ENCODE measurements around the gene KIF1C. TPM values are rescaled to one million over a fixed set of nuclear protein-coding genes. Genes with fewer than 3 reads are reported as not detected.

The KIF1C gene
- polyA plus RNA-seq, result 10 to 100 TPM; 64.7 to 71.6 TPM

DNA sequence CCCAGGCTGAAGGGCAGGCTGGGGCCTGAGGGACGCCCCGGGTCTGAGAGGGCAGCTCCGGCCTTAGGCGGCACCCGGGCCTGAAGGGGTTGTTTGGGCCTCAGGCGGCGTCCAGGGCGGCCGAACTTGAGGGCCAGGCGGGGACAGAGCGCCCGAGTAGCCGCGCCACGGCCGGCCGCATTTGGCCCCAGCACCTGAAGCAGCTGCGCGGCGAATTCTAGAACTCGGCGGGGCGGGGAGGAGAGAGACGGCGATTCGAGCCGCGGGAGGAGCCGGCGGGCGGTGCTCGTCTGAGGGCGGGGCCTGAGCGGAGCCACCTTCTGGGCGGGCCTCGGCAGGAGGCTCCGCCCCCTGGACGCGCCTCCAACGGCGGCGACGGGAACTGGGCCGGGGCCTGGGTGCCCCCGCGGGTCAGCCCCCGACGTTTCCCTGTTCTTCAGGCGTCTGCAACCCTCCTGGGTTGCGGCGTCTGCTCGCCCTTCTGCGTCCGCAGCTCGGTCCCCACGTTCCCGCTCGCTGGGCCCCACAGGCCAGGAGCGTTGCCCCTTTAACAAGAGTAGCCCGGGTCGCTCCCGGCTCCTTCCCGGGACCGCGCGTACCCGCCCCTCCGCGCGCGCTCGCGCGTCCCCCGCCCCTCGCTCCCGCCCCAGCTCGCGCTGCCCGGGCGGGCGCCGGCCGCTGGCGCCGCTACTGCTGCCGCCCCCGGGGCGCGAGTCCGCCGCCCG is at the start of gene KIF1C, which contains the start of gene INCA1:
Gene KIF1C, plus strand, starts transcription at position 649 of the 725 bp plus-strand sequence. CDS start 2,297 bp downstream, outside the sequence.
Gene INCA1, minus strand, starts transcription at position 221 of the 725 bp plus-strand sequence. CDS start 3,085 bp downstream, outside the sequence.
- Histone ChIP-seq H3K36me3 (ENCODE audit: control insufficient read depth in 2 of 2, insufficient read depth in 2 of 2, low read length in 1 of 2) (peaks cover 5 to 18% of the 10 kb centered on the region in 2 donors), H3K4me3 (ENCODE audit: low read depth in 1 of 2, low read length in 2 of 2) (peak within 1 kb of the TSS; percentile 84 to 86), H3K9me3 (ENCODE audit: control insufficient read depth in 2 of 2, insufficient read depth in 1 of 2, low read depth in 1 of 2, low read length in 1 of 2) (no peaks in the 10 kb centered on the region), H3K27ac (ENCODE audit: low read depth in 2 of 2, low read length in 1 of 2) (peak within 1 kb of the TSS; percentile 97), H3K4me1 (ENCODE audit: control insufficient read depth in 2 of 2, insufficient read depth in 2 of 2, low read length in 1 of 2) (peaks cover 14 to 18% of the 10 kb centered on the region in 2 donors), H3K27me3 (ENCODE audit: control insufficient read depth in 1 of 2, insufficient read depth in 2 of 2, low read length in 2 of 2) (no peaks in the 10 kb centered on the region)
- WGBS, 2 donors, result 1% methylated on average over 75 to 93 of the region's 93 CpGs

DNA sequence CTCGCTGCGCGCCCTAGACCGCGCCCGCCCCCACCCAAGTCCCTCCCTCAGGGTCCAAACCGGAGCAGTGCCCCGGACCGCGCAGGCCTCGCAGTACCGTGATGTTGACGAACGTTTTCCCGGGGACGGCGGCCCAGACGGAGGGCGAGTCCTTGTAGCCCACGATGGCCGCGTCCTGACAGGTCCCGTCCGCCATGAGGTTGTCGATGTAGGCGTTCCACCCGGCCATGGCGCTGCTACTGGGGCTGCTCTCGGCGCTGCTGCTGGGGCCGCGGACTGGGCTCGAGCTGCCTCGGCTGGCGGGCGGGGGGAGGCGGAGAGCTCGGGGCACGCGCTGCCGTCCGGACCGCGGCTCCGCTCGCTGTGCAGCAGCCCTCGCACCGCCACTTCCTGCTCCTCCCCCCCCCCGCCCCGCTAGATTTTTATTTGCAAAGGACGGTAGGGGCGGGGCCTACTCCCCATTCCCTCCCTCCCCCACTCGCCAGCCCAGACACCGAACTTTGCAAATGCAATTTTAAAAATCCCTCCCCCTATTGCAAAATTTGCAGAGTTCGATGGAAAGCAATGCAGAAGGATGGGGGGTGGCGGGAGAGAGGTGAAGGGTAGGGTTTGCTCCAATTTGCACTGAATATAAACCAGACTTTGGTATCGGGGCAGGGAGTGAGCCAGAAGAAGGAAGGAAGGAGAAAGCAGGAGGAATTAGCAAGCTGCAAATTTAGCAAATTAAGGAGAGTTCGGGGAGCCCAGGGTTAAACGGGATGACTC is 49.4 kb upstream of the KIF1C start, which contains the start of gene PFN1:
Gene PFN1, minus strand, starts transcription at position 365 of the 765 bp plus-strand sequence. Its CDS starts 136 bp downstream, at position 229.
- Histone ChIP-seq H3K4me3 (ENCODE audit: low read depth in 1 of 2, low read length in 2 of 2) (peak within 1 kb of the TSS; percentile 77 to 99), H3K9me3 (ENCODE audit: control insufficient read depth in 2 of 2, insufficient read depth in 1 of 2, low read depth in 1 of 2, low read length in 1 of 2) (no peaks in the 10 kb centered on the region), H3K36me3 (ENCODE audit: control insufficient read depth in 2 of 2, insufficient read depth in 2 of 2, low read length in 1 of 2) (peaks cover 0 to 17% of the 10 kb centered on the region in 2 donors), H3K27ac (ENCODE audit: low read depth in 2 of 2, low read length in 1 of 2) (peak within 1 kb of the TSS; percentile 99 to 100), H3K4me1 (ENCODE audit: control insufficient read depth in 2 of 2, insufficient read depth in 2 of 2, low read length in 1 of 2) (peaks cover 4 to 15% of the 10 kb centered on the region in 2 donors), H3K27me3 (ENCODE audit: control insufficient read depth in 1 of 2, insufficient read depth in 2 of 2, low read length in 2 of 2) (no peaks in the 10 kb centered on the region)
- 0 to 1% methylated on average over 56 to 59 of the region's 59 CpGs for WGBS, 2 donors

DNA sequence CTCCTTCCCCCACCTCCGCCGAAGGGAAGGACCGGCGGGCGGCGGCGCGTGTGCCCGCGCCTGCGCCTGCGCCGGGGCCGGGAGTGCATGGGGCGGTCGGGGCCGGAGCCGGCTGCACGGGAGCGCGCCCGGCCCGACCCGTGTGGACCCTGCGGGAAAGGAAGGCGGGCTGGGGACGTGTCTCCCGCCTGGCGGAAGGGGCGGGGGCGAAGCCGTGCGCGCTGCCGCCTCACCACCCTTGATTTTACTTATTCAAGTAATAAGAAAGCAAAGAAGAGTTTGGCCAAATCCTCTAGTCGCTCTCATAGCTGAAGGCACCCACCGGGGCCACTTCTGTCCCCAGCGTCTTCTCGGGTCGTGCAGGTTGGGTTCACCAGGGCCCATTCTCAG is 48.8 kb upstream of the KIF1C start:
- 0% methylated on average over 17 to 40 of the region's 40 CpGs for WGBS, 2 donors
- H3K4me3 ChIP-seq (ENCODE audit: low read depth in 1 of 2, low read length in 2 of 2), result peak overlapping the region; percentile 49 to 77
- peaks cover 6 to 18% of the 10 kb centered on the region in 2 donors for H3K4me1 ChIP-seq (ENCODE audit: control insufficient read depth in 2 of 2, insufficient read depth in 2 of 2, low read length in 1 of 2)
- H3K27me3 ChIP-seq (ENCODE audit: control insufficient read depth in 1 of 2, insufficient read depth in 2 of 2, low read length in 2 of 2), result no peaks in the 10 kb centered on the region
- no peaks in the 10 kb centered on the region for H3K9me3 ChIP-seq (ENCODE audit: control insufficient read depth in 2 of 2, insufficient read depth in 1 of 2, low read depth in 1 of 2, low read length in 1 of 2)
- H3K27ac ChIP-seq (ENCODE audit: low read depth in 2 of 2, low read length in 1 of 2), result peak overlapping the region; percentile 97 to 100
- H3K36me3 ChIP-seq (ENCODE audit: control insufficient read depth in 2 of 2, insufficient read depth in 2 of 2, low read length in 1 of 2), result peaks cover 0 to 14% of the 10 kb centered on the region in 2 donors

DNA sequence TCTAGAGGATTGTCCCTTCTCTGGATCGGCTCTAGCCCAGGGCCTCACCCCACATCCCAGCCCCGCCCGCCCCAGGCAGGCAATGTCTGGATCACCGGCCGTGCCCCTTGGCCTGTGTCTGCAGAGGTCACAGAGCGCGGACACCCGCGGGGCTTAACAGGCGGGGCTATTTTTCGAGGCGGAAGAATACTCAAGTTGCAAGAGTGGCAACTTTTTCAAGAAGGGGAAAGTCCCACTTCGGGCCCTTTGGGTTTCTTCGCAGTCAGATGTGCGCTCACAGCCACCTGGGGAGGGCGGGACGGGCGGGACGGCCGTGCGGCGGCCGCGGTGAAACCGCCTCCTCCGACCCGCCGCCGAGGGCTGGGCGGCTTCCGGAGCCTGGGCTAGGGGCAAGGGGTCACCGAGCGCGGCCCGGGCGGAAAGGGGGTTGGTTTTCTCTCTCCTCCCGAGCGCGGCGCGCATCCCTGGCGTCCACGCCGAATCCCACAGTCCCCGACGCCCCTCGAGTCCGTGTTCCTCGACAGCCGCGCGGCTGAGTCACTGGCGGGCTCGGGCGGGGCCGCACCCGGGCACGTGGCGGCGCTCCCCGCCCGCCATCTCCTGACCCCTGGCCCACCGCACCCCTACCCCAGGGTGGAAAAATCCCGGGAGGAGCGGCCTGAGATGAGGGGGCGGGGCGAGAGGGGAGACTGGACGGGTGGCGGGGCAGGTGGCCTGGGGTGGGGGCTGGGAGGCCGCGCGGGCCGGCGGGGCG is 48.3 kb upstream of the KIF1C start:
- WGBS, 2 donors, result 0 to 1% methylated on average over 70 to 75 of the region's 75 CpGs
- Histone ChIP-seq H3K9me3 (ENCODE audit: control insufficient read depth in 2 of 2, insufficient read depth in 1 of 2, low read depth in 1 of 2, low read length in 1 of 2) (no peaks in the 10 kb centered on the region), H3K27me3 (ENCODE audit: control insufficient read depth in 1 of 2, insufficient read depth in 2 of 2, low read length in 2 of 2) (no peaks in the 10 kb centered on the region), H3K4me1 (ENCODE audit: control insufficient read depth in 2 of 2, insufficient read depth in 2 of 2, low read length in 1 of 2) (peaks cover 6 to 17% of the 10 kb centered on the region in 2 donors), H3K27ac (ENCODE audit: low read depth in 2 of 2, low read length in 1 of 2) (peak overlapping the region; percentile 97 to 100), H3K4me3 (ENCODE audit: low read depth in 1 of 2, low read length in 2 of 2) (peak overlapping the region; percentile 49 to 77), H3K36me3 (ENCODE audit: control insufficient read depth in 2 of 2, insufficient read depth in 2 of 2, low read length in 1 of 2) (peaks cover 0 to 13% of the 10 kb centered on the region in 2 donors)

DNA sequence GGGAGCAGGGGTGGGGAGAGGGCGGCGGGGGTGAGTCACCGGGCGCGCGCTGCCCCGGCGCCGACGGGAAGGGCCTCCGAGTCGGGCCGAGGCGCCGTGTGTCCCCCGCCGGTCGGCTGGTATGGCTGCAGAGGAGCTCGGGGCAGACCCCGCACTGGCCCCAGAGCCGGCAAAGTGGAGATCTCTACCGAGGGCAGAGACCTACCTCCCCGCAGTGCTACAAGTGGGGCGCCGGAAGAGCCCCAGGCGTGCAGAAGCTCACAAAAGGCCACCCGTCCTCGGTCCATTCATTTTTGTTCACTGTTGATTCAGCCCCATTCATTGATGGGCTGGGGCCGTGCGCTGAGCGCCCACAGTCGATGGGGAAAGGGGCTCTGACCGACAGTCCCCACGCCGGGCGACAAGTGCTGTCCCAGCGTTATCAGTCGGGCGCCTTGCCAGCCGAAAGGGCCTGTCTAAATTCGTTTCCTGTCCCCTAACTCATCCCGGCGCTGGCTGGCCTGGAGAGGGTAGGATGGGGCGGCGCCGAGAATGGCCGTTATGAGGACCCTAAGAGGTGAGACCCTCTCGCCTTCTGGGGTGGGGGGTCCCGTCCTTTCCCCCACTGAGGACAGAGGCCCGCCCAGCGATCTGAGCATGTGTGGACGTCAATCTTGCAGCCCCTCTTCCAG is 47.5 kb upstream of the KIF1C start:
- peaks cover 0 to 8% of the 10 kb centered on the region in 2 donors for H3K36me3 ChIP-seq (ENCODE audit: control insufficient read depth in 2 of 2, insufficient read depth in 2 of 2, low read length in 1 of 2)
- H3K4me3 ChIP-seq (ENCODE audit: low read depth in 1 of 2, low read length in 2 of 2), result peak overlapping the region; percentile 44 to 77
- peak overlapping the region; percentile 97 to 100 for H3K27ac ChIP-seq (ENCODE audit: low read depth in 2 of 2, low read length in 1 of 2)
- H3K4me1 ChIP-seq (ENCODE audit: control insufficient read depth in 2 of 2, insufficient read depth in 2 of 2, low read length in 1 of 2), result peaks cover 6 to 14% of the 10 kb centered on the region in 2 donors
- no peaks in the 10 kb centered on the region for H3K27me3 ChIP-seq (ENCODE audit: control insufficient read depth in 1 of 2, insufficient read depth in 2 of 2, low read length in 2 of 2)
- WGBS, 2 donors, result 6 to 7% methylated on average over 34 to 52 of the region's 52 CpGs
- H3K9me3 ChIP-seq (ENCODE audit: control insufficient read depth in 2 of 2, insufficient read depth in 1 of 2, low read depth in 1 of 2, low read length in 1 of 2), result no peaks in the 10 kb centered on the region

DNA sequence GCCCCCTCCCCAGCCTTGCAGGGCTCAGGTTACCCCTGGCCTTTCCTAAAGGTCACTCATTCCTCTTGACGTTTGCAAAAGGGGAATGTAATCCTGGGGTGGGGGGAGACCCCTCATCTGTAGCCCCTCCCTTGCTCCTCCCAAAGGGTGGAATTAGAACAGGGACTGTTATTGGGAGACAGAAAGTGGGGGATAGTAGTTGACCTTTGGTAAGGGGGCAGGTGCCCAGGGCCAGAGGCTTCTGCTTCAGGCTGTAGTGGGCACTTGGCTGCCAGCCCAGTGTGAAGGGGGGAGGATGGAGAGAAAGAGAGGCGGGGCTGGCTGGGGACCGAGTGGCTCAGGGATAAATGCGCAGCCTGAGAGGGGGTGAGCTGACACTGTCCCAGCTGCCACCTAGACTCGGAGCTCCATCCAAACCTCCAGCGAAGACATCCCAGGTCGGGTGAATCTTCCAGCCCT is 47.0 kb upstream of the KIF1C start, which contains the start of gene ENO3:
Gene ENO3, plus strand, starts transcription at position 374 of the 459 bp plus-strand sequence. CDS start 711 bp downstream, outside the sequence.
- Histone ChIP-seq H3K4me3 (ENCODE audit: low read depth in 1 of 2, low read length in 2 of 2) (peak within 1 kb of the TSS; percentile 44 to 77), H3K27me3 (ENCODE audit: control insufficient read depth in 1 of 2, insufficient read depth in 2 of 2, low read length in 2 of 2) (no peaks in the 10 kb centered on the region), H3K4me1 (ENCODE audit: control insufficient read depth in 2 of 2, insufficient read depth in 2 of 2, low read length in 1 of 2) (peaks cover 4 to 9% of the 10 kb centered on the region in 2 donors), H3K9me3 (ENCODE audit: control insufficient read depth in 2 of 2, insufficient read depth in 1 of 2, low read depth in 1 of 2, low read length in 1 of 2) (no peaks in the 10 kb centered on the region), H3K27ac (ENCODE audit: low read depth in 2 of 2, low read length in 1 of 2) (peak within 1 kb of the TSS; percentile 97 to 100), H3K36me3 (ENCODE audit: control insufficient read depth in 2 of 2, insufficient read depth in 2 of 2, low read length in 1 of 2) (peaks cover 0 to 6% of the 10 kb centered on the region in 2 donors)
- WGBS, 2 donors, result 43 to 56% methylated on average over 7 of the region's 7 CpGs

DNA sequence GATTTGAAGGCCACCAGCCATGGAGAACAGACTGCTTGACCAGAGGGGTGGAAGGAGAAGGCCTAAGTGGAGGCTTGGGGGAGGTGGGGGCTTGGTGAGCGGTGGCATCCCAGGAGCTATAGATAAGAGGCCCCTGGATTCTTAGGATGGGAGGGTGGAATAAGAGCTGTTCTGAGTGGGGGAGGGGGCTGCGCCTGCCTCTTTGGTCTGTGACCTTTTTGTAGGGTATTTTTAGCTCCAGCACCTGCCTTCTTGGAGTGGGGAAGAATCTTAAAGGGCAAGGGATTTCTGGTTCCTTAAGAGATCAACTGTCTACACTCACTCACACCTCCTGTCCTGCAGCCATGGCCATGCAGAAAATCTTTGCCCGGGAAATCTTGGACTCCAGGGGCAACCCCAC is 46.3 kb upstream of the KIF1C start:
- no peak overlapping the region for H3K4me3 ChIP-seq (ENCODE audit: low read depth in 1 of 2, low read length in 2 of 2)

DNA sequence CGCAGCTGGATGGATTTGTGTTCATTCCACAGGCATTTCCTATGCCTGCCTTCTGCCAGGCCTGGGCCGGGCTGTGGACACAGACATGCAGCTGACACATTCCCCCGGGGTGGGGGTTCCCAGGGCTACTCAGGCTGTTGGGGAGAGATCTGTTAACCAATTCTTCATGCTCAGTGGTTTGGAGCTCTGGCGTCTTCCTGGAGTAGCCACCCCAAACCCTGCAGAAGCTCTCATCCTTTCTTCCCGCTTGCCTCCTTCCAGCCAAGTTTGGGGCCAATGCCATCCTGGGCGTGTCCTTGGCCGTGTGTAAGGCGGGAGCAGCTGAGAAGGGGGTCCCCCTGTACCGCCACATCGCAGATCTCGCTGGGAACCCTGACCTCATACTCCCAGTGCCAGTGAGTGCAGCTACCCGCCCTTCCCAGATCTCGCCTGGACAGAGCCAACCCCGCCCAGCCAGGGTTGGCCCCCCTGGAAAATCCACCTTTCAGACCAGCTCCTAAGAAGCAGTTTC is 44.2 kb upstream of the KIF1C start:
- H3K27me3 ChIP-seq (ENCODE audit: control insufficient read depth in 1 of 2, insufficient read depth in 2 of 2, low read length in 2 of 2), result no peaks in the 10 kb centered on the region
- H3K27ac ChIP-seq (ENCODE audit: low read depth in 2 of 2, low read length in 1 of 2), result peak overlapping the region in 1 of 2 donors; percentile 34
- H3K9me3 ChIP-seq (ENCODE audit: control insufficient read depth in 2 of 2, insufficient read depth in 1 of 2, low read depth in 1 of 2, low read length in 1 of 2), result no peaks in the 10 kb centered on the region
- H3K4me1 ChIP-seq (ENCODE audit: control insufficient read depth in 2 of 2, insufficient read depth in 2 of 2, low read length in 1 of 2), result peaks cover 4 to 8% of the 10 kb centered on the region in 2 donors
- peaks cover 0 to 2% of the 10 kb centered on the region in 2 donors for H3K36me3 ChIP-seq (ENCODE audit: control insufficient read depth in 2 of 2, insufficient read depth in 2 of 2, low read length in 1 of 2)
- 50 to 64% methylated on average over 14 of the region's 14 CpGs for WGBS, 2 donors
- no peak overlapping the region for H3K4me3 ChIP-seq (ENCODE audit: low read depth in 1 of 2, low read length in 2 of 2)

More for the DNA sequence above, 46.3 kb upstream of the KIF1C start:
- Histone ChIP-seq H3K36me3 (ENCODE audit: control insufficient read depth in 2 of 2, insufficient read depth in 2 of 2, low read length in 1 of 2) (peaks cover 0 to under 1% of the 10 kb centered on the region in 2 donors), H3K27me3 (ENCODE audit: control insufficient read depth in 1 of 2, insufficient read depth in 2 of 2, low read length in 2 of 2) (no peaks in the 10 kb centered on the region), H3K9me3 (ENCODE audit: control insufficient read depth in 2 of 2, insufficient read depth in 1 of 2, low read depth in 1 of 2, low read length in 1 of 2) (no peaks in the 10 kb centered on the region), H3K4me1 (ENCODE audit: control insufficient read depth in 2 of 2, insufficient read depth in 2 of 2, low read length in 1 of 2) (peaks cover 4 to 8% of the 10 kb centered on the region in 2 donors), H3K27ac (ENCODE audit: low read depth in 2 of 2, low read length in 1 of 2) (peak overlapping the region in 1 of 2 donors; percentile 39)
- WGBS, 2 donors, result 86% methylated on average over 3 of the region's 3 CpGs
